OCI-LY1 (cell line): Measurements from ENCODE around the gene CCBE1.
A peak's percentile ranks its signal among the peaks of the same experiment; 100 is the strongest.
"Not testable (repeated sequence)": the region's sequence is repeated elsewhere in the genome, so short reads cannot be mapped to it uniquely, and the experiment has no call there.

Experiments
- H2AFZ ChIP-seq: fragments of 200-600 bp; sonication (generic), shearing (Covaris generic); 2 replicates; pipeline ENCODE4 v1.6.0; 2014; ENCODE audit warnings: antibody characterized with exemption, mild to moderate bottlenecking, low read length
- H3F3A ChIP-seq: fragments of 200-600 bp; sonication (generic), shearing (Covaris generic); 2 replicates; pipeline ENCODE4 v1.6.0; 2014; ENCODE audit warnings: mild to moderate bottlenecking, antibody characterized with exemption, low read length, moderate library complexity; ENCODE audit not compliant: insufficient read depth
- H3K27ac ChIP-seq: fragments of 200-600 bp; sonication (generic); 2 replicates; pipeline ENCODE4 v1.5.1; 2014; ENCODE audit warnings: low read length, mixed run types, mild to moderate bottlenecking, low read depth; ENCODE audit not compliant: poor library complexity, severe bottlenecking
- H3K27me3 ChIP-seq: fragments of 200-600 bp; sonication (generic); 2 replicates; pipeline ENCODE4 v1.6.0; 2014; ENCODE audit warnings: antibody characterized with exemption, mild to moderate bottlenecking, low read length, moderate library complexity; ENCODE audit not compliant: insufficient read depth
- H3K36me3 ChIP-seq: fragments of 200-600 bp; sonication (generic); 2 replicates; pipeline ENCODE4 v1.6.1; 2014; ENCODE audit warnings: mild to moderate bottlenecking, antibody characterized with exemption, low read length, moderate library complexity, mixed read lengths; ENCODE audit not compliant: insufficient read depth
- H3K4me1 ChIP-seq: fragments of 200-600 bp; sonication (generic); 2 replicates; pipeline ENCODE4 v1.5.1; 2014; ENCODE audit warnings: mild to moderate bottlenecking, low read length, moderate library complexity; ENCODE audit not compliant: insufficient read depth, severe bottlenecking
- H3K4me2 ChIP-seq: fragments of 200-600 bp; sonication (generic), shearing (Covaris generic); 2 replicates; pipeline ENCODE4 v1.6.1; 2014; ENCODE audit warnings: low read length
- H3K4me3 ChIP-seq: fragments of 200-600 bp; sonication (generic); 2 replicates; pipeline ENCODE4 v1.5.1; 2014; ENCODE audit warnings: low read length, low read depth, mild to moderate bottlenecking, mixed read lengths; ENCODE audit not compliant: poor library complexity, severe bottlenecking
- H3K79me2 ChIP-seq: fragments of 200-600 bp; shearing (Covaris generic); 2 replicates; pipeline ENCODE4 v1.6.1; 2016; ENCODE audit warnings: mixed run types, low read length, mixed read lengths; ENCODE audit not compliant: insufficient read depth
- H3K9ac ChIP-seq: fragments of 200-600 bp; sonication (generic), shearing (Covaris generic); 2 replicates; pipeline ENCODE4 v1.6.1; 2014; ENCODE audit warnings: mild to moderate bottlenecking, low read length, mixed read lengths
- H3K9me2 ChIP-seq: fragments of 200-600 bp; sonication (generic), shearing (Covaris generic); 2 replicates; pipeline ENCODE4 v1.6.1; 2014; ENCODE audit warnings: low read depth, mild to moderate bottlenecking, low read length, mixed read lengths
- H3K9me3 ChIP-seq: fragments of 200-600 bp; shearing (Covaris generic); 2 replicates; pipeline ENCODE4 v1.6.1; 2014; ENCODE audit warnings: low read length, mixed read lengths
- H4K20me1 ChIP-seq: fragments of 200-600 bp; sonication (generic), shearing (Covaris generic); 2 replicates; pipeline ENCODE4 v1.6.0; 2016; ENCODE audit warnings: mild to moderate bottlenecking, low read length; ENCODE audit not compliant: insufficient read depth
- EZH2 ChIP-seq: fragments of 200-600 bp; sonication (generic), shearing (Covaris generic); IDR thresholded peaks from 2 replicates; pipeline ENCODE4 v1.8.0; 2017; ENCODE audit warnings: borderline replicate concordance, mixed run types, mild to moderate bottlenecking, antibody characterized with exemption, low read length, moderate library complexity, mixed read lengths
- TF ChIP-seq, protein P1 (sequence below): fragments of 200-600 bp; sonication (generic), shearing (Covaris generic); IDR thresholded peaks from 2 replicates; pipeline ENCODE4 v1.5.1; 2017; ENCODE audit warnings: mild to moderate bottlenecking, antibody characterized with exemption, low read length, moderate library complexity, mixed read lengths

Gene CCBE1

DNA sequence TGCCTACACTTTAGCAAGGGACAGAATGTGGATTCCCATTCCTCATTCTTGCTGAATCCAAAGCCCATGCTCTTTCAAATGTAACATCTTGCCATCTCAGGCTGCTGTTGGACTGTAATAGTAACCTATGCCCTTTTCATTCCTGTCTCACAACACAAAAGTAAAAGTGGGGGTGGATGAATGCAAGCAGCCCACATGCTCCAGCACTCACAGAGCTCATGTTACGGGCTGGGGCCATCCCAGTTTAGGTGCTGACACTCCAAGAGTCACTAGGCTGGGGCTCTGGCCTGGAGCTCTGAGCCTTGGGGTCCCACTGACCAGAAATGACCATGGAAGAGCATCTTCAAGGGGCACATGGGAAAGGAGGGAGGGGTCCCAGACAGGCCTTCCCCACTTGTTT, 47.6 kb downstream of the CCBE1 start:
- no peaks in the 10 kb centered on the region for H3K36me3 ChIP-seq
- no peak overlapping the region for H3K4me3 ChIP-seq
- H4K20me1 ChIP-seq: no peaks in the 10 kb centered on the region
- no peak overlapping the region for H3K4me2 ChIP-seq
- no peaks in the 10 kb centered on the region for H3K27me3 ChIP-seq
- no peaks in the 10 kb centered on the region for H3K9me2 ChIP-seq
- H2AFZ ChIP-seq: no peak overlapping the region
- H3K9me3 ChIP-seq: no peaks in the 10 kb centered on the region
- no peaks in the 10 kb centered on the region for H3K4me1 ChIP-seq
- H3K79me2 ChIP-seq: no peaks in the 10 kb centered on the region
- no peaks in the 10 kb centered on the region for H3F3A ChIP-seq
- no peak overlapping the region for H3K9ac ChIP-seq
- TF ChIP-seq, protein P1, sequence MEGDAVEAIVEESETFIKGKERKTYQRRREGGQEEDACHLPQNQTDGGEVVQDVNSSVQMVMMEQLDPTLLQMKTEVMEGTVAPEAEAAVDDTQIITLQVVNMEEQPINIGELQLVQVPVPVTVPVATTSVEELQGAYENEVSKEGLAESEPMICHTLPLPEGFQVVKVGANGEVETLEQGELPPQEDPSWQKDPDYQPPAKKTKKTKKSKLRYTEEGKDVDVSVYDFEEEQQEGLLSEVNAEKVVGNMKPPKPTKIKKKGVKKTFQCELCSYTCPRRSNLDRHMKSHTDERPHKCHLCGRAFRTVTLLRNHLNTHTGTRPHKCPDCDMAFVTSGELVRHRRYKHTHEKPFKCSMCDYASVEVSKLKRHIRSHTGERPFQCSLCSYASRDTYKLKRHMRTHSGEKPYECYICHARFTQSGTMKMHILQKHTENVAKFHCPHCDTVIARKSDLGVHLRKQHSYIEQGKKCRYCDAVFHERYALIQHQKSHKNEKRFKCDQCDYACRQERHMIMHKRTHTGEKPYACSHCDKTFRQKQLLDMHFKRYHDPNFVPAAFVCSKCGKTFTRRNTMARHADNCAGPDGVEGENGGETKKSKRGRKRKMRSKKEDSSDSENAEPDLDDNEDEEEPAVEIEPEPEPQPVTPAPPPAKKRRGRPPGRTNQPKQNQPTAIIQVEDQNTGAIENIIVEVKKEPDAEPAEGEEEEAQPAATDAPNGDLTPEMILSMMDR: no peak
- TF ChIP-seq EZH2: no peak
- no peak overlapping the region for H3K27ac ChIP-seq

DNA sequence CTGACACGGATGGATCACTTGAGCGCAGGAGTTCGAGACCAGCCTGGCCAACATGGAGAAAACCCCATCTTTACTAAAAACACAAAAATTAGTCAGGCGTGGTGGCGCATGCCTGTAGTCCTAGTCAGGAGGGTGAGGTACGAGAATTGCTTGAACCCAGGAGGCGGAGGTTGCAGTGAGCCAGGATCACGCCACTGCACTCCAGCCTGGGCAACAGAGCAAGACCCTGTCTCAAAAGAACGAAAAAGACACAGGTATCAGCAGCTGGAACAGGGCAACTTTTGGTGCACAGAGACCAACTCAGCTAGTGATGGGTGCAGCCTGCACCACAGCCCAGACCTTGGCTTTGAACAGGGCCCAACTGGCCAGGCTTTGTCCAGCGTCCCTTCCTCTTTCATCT, 48.8 kb downstream of the CCBE1 start:
- not testable (repeated sequence) for H3K27ac ChIP-seq, H3K79me2 ChIP-seq, H3K27me3 ChIP-seq, H3K9ac ChIP-seq, H3K4me3 ChIP-seq, H3F3A ChIP-seq, H3K4me1 ChIP-seq, H3K9me2 ChIP-seq, H2AFZ ChIP-seq, H3K36me3 ChIP-seq, H3K9me3 ChIP-seq, H3K4me2 ChIP-seq, H4K20me1 ChIP-seq

DNA sequence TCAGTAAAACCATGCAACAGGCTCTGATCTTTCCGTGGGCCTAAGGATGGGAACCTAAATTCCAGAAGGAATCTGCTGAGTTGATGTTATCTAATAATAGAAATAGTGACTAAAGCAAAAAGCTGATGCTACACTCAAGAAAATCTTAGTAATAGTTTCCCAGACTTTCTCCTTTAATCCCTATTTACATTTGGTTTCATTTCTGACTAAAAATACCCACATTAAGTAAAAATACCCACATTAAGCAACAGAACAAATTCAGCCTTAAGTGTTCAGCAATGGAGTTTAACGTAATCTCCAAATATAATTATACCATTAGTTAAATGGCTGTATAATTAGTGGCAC, 50.3 kb downstream of the CCBE1 start:
- no peaks in the 10 kb centered on the region for H3F3A ChIP-seq
- no peak overlapping the region for H2AFZ ChIP-seq
- no peaks in the 10 kb centered on the region for H3K9me3 ChIP-seq
- no peaks in the 10 kb centered on the region for H3K9me2 ChIP-seq
- no peaks in the 10 kb centered on the region for H3K4me1 ChIP-seq
- H3K4me2 ChIP-seq: no peak overlapping the region
- H4K20me1 ChIP-seq: no peaks in the 10 kb centered on the region
- H3K27me3 ChIP-seq: no peaks in the 10 kb centered on the region
- no peaks in the 10 kb centered on the region for H3K79me2 ChIP-seq
- no peak overlapping the region for H3K9ac ChIP-seq
- TF ChIP-seq EZH2: no peak
- TF ChIP-seq, protein P1: no peak
- no peaks in the 10 kb centered on the region for H3K36me3 ChIP-seq
- H3K4me3 ChIP-seq: no peak overlapping the region
- no peak overlapping the region for H3K27ac ChIP-seq

DNA sequence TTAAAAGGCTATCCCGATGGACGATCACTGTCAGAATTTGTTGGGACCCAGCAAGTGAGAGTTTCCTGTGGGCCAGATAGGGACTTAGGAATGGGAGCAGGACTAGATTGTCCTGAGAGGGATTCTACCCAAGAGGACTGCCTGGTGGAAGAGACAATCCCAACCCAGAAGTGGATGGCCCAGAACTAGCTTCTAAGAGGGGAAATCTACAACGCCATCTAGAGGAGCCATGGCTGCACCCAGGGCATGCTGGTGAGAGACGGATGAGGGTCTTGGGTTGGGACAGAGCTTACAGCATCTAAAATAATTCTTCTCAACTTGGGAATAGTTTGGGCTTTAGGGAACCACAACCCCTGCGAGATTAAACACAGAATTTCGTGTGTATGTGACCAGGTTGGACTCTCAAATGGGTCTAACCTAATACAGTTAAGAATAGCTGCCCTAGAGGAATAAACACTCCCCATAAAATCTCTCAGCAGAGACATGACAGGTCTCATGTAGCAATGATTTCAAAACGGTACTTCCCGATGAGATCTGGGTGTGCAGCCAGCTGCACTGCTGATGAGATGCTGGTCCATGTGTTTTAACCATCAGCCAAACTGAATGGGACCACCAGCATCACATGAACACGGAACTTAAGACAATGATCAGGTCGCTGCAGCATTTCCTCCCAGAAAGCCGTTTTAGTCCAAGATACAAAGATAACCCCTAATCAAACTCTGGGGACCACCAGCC, 50.8 kb downstream of the CCBE1 start:
- Histone ChIP-seq H3K9me3 (no peaks in the 10 kb centered on the region), H3K9me2 (no peaks in the 10 kb centered on the region), H3K27me3 (no peaks in the 10 kb centered on the region), H3K4me2 (no peak overlapping the region), H3K27ac (no peak overlapping the region), H2AFZ (no peak overlapping the region), H3K36me3 (no peaks in the 10 kb centered on the region), H3K9ac (no peak overlapping the region), H3K79me2 (no peaks in the 10 kb centered on the region), H3K4me3 (no peak overlapping the region), H3F3A (no peaks in the 10 kb centered on the region), H3K4me1 (no peaks in the 10 kb centered on the region), H4K20me1 (no peaks in the 10 kb centered on the region)
- no peak for TF ChIP-seq EZH2
- TF ChIP-seq, protein P1: peak; percentile 39; the same call in 1 of the 2 replicates
